AG10803 (cell line): Measurements from ENCODE around the gene METTL2B.
"Not testable (repeated sequence)": the region's sequence is repeated elsewhere in the genome, so short reads cannot be mapped to it uniquely, and the experiment has no call there.

Source experiments
- DNase-seq: peaks from one replicate; pipeline ENCODE4 v3.0.0; 2010; ENCODE audit warnings: low read depth
- H3K4me3 ChIP-seq: 2 replicates; pipeline ENCODE4 v1.5.1; 2011; ENCODE audit warnings: mild to moderate bottlenecking, low read length, control low read depth
- TF ChIP-seq, protein P1 (sequence below): conservative IDR thresholded peaks from 2 replicates; pipeline ENCODE4 v1.5.1; 2011; ENCODE audit warnings: mild to moderate bottlenecking, low read length, control low read depth, inconsistent platforms

Gene METTL2B

DNA sequence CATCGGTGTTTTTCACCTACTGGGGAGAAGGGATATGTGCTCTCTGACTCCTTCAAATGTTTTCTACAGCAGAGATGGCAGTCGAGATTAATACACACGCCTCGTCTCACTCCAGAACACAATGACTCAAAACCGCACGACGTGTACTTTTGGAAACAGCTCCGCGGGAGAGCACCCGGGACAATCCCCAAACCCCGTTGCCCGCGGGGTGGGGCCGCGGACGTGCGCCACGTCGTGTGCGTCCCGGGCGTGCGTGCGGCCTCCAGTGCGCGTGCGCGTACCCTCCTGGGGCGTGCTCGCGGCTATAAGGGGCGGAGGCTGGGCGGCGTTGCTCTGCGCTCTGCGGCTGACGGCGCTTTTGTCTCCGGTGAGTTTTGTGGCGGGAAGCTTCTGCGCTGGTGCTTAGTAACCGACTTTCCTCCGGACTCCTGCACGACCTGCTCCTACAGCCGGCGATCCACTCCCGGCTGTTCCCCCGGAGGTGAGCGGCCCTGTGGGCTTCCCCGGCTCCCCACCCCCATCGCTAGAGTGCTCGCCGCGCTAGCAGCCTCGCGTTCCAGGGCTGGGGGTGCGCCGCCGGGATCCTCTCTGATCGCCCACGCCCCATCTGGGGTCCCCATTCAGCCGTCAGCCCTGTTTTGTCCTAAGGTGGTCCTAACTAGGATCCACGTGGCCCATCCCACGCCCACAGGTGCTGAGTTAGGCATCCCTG lies 20.8 kb upstream of the METTL2B start, which contains the start of gene HILPDA:
Gene HILPDA, plus strand, starts transcription at position 336 of the 712 bp plus-strand sequence. CDS start 1,391 bp downstream, outside the sequence.
- TF ChIP-seq, protein P1, sequence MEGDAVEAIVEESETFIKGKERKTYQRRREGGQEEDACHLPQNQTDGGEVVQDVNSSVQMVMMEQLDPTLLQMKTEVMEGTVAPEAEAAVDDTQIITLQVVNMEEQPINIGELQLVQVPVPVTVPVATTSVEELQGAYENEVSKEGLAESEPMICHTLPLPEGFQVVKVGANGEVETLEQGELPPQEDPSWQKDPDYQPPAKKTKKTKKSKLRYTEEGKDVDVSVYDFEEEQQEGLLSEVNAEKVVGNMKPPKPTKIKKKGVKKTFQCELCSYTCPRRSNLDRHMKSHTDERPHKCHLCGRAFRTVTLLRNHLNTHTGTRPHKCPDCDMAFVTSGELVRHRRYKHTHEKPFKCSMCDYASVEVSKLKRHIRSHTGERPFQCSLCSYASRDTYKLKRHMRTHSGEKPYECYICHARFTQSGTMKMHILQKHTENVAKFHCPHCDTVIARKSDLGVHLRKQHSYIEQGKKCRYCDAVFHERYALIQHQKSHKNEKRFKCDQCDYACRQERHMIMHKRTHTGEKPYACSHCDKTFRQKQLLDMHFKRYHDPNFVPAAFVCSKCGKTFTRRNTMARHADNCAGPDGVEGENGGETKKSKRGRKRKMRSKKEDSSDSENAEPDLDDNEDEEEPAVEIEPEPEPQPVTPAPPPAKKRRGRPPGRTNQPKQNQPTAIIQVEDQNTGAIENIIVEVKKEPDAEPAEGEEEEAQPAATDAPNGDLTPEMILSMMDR, result peak; percentile 27; the same call in 1 of the 2 replicates
- DNase-seq, result peak; percentile 97
- peak within 1 kb of the TSS; percentile 98 for H3K4me3 ChIP-seq

DNA sequence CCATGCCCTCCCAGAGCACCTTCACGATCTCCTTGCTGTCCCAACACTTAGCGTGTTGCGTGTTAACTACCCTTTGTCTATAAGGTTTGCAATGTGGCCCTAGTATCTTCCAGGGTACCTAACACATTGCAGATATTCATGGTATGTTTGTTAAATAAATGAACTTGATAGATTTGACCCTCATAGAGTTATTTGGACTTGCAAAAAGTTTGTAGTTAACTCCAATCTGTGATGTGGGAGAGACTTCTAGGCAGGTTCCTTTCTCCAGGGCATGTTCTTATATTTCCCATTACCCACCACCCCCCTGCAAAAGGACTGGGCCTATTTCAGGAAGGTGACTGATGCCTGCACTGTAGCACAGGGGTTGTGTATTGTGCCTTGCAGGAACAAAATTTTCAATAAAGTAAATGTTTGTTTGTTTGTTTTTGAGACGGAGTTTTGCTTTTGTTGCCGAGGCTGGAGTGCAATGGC lies 20.3 kb upstream of the METTL2B start:
- TF ChIP-seq, protein P1, result no peak
- H3K4me3 ChIP-seq, result peak overlapping the region; percentile 98
- no peak for DNase-seq

DNA sequence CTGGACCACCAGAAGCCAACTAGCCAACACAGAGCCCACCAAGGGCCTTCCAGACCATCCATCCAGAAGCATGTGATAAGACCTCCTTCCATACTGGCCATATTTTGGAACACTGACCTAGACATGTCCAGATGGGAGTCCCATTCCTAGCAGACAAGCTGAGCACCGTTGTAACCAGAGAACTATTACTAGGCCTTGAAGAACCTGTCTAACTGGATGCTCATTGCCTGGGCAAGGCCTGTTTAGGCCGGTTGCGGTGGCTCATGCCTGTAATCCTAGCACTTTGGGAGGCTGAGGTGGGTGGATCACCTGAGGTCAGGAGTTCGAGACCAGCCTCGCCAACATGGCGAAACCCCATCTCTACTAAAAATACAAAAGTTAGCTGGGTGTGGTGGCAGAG lies 19.2 kb upstream of the METTL2B start:
- not testable (repeated sequence) for DNase-seq, H3K4me3 ChIP-seq

DNA sequence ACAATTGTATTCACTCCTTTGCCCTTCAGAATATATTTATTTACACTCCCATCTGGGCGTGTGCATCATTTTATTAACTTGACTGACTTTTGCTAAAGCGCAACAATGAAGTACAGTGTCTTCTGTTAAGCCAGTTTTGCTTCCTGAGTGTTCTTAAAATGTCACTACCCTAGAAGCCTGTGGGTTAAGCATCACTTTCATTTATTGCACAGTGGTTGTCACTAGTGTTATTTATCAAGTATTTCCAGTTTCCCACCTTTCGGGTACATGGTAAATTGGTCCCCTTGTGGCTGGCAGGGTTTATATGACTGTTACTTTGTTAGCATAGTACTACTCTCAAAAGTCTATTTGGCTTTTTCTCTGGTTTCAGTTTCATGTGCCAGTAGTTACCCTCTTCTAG lies 17.6 kb upstream of the METTL2B start:
- H3K4me3 ChIP-seq, result no peak overlapping the region
- DNase-seq, result no peak
- TF ChIP-seq, protein P1, result no peak

DNA sequence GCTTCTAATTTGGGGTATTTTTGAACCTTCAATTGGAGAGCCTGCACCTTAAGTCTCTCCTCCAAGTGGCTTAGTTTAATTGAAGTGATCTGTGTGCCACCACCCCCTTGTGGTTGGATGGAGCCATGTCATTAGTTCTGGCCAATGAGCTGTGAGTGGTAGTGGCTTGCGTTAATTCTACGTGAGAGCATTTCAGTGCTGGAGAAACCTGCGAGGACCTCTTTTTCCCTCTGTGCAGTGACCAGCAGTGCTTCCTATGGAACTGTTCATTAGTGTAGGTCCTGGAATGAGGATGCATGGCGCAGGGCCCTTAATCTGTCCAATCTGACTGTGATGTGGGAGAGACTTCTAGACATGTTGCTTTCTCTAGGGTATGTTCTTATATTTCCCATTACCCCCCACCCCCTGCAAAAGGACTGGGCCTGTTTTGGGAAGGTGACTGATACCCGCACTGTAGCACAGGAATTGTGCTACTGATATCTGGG lies 17.1 kb upstream of the METTL2B start:
- DNase-seq, result peak; percentile 67
- TF ChIP-seq, protein P1, result peak; percentile 83
- H3K4me3 ChIP-seq, result no peak overlapping the region

DNA sequence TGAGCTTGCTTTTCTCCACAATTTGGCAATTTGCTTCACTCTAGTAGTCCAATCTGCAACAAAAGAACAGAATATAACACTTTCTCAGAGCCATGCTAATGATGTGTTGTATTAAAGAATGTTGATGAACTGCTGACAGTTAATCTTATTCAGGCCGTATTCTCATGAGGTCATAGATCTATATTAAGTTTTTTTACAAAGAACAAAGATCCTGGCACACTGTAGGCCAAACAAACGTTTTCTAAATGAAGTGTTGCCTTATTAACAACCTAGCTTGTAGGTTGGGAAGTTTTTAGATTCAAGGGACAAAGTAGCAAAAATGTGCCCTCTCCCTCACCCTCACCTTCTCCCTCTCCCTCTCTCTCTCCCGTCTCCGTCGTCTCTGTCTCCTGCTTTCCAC lies 14.1 kb upstream of the METTL2B start:
- TF ChIP-seq, protein P1, result no peak

DNA sequence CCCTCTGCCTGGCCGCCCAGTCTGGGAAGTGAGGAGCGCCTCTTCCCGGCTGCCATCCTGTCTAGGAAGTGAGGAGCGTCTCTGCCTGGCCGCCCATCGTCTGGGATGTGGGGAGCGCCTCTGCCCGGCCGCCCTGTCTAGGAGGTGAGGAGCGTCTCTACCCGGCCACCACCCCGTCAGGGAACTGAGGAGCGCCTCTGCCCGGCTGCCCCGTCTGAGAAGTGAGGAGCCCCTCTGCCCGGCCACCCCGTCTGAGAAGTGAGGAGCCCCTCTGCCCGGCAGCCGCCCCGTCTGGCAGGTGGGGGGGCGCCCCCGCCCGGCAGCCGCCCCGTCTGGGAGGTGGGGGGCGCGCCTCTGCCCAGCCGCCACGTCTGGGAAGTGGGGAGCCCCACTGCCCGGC lies 13.2 kb upstream of the METTL2B start:
- not testable (repeated sequence) for DNase-seq

More for the DNA sequence above, 14.1 kb upstream of the METTL2B start:
- no peak for DNase-seq
- no peak overlapping the region for H3K4me3 ChIP-seq

DNA sequence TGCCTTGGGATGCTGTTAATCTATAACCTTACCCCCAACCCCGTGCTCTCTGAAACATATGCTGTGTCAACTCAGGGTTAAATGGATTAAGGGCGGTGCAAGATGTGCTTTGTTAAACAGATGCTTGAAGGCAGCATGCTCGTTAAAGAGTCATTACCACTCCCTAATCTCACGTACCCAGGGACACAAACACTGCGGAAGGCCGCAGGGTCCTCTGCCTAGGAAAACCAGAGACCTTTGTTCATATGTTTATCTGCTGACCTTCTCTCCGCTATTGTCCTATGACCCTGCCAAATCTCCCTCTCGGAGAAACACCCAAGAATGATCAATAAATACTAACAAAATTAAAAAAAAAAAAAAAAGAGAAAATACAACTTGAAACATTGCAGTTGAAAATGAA lies 12.6 kb upstream of the METTL2B start:
- H3K4me3 ChIP-seq, DNase-seq: not testable (repeated sequence)

More for the DNA sequence above, 13.2 kb upstream of the METTL2B start:
- H3K4me3 ChIP-seq, result not testable (repeated sequence)

DNA sequence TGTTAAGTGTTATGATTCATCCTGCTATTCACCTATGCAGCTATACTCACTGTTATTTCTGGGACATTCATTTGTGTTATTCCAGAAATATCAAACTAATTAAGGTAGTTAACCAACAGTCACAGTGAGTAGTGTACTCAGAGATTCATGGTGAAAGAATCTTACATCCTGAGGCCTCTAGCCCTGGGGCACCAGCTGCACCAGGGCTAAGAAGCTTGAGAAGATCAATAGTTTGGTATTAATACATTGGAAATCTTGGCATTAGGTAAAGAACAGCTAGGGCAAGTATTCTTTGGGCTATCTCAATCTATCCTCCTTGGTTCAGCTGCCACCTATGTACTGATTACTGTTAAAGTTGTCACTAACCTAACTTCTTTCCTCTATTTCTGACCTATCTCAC lies 9.7 kb upstream of the METTL2B start:
- not testable (repeated sequence) for H3K4me3 ChIP-seq, DNase-seq

DNA sequence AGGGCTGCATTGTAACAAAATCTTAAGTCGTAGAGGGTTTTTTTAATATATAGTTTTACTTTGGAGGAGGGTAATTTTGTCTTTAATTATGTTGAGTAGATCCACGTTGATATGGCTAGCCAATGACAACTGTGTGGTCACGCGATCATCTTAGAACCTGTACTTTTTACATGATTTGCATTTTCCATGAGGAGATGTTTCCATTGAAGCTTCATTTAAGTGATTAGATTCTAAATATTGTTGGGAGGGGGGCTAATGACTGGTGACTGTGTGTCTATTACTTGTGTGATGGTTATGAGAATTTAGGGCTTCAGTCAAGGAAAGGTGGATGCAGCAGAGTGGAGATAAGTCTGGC lies 765 bp downstream of the METTL2B start:
- H3K4me3 ChIP-seq, result peak overlapping the region; percentile 77
- not testable (repeated sequence) for DNase-seq

DNA sequence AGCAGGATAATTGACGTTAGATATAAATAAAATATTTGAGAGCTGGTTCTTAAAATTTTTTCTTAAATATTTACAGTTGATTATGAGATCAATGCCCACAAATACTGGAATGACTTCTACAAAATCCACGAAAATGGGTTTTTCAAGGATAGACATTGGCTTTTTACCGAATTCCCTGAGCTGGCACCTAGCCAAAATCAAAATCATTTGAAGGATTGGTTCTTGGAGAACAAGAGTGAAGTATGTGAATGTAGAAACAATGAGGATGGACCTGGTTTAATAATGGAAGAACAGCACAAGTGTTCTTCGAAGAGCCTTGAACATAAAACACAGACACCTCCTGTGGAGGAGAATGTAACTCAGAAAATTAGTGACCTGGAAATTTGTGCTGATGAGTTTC lies 2.5 kb downstream of the METTL2B start:
- not testable (repeated sequence) for DNase-seq, H3K4me3 ChIP-seq

DNA sequence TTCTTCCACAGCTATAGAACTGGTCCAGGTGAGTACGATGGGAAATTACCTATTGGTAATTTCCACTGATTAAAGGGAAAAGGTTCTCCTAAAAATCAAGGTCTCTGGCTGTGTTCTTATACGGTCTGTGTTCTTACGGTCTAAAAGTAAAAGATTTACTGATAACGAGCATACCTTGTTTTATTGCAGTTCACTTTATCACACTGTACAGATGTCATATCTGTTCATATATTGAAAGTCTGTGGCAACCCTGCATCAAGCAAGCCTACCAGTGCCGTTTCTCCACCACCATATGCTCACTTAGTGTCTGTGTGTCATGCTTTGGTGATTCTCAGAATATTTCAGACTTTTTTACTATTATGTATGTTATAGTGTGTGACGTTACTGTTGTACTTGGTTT lies 11.6 kb downstream of the METTL2B start:
- not testable (repeated sequence) for DNase-seq, H3K4me3 ChIP-seq
